Astrocyte (in vitro differentiated cells and primary cell): ENCODE data around the gene CCT6A.
"Not testable (repeated sequence)": the region's sequence is repeated elsewhere in the genome, so short reads cannot be mapped to it uniquely, and the experiment has no call there.

Source experiments
- CTCF ChIP-seq: IDR thresholded peaks from 2 replicates; pipeline ENCODE4 v1.5.1; 2011; ENCODE audit warnings: low read depth, mild to moderate bottlenecking, inconsistent platforms, low read length, moderate library complexity; ENCODE audit not compliant: insufficient read depth
- EZH2 ChIP-seq: IDR thresholded peaks from 2 replicates; pipeline ENCODE4 v1.6.1; 2012; ENCODE audit warnings: mild to moderate bottlenecking, low read length, inconsistent platforms; ENCODE audit not compliant: insufficient read depth

- TF ChIP-seq CTCF, EZH2: not testable (repeated sequence)
Measured at GRCh38 chr7:56104138-56104537, 52.6 kb downstream of the CCT6A start.
